ENCODE measurements around the gene GALT. TPM values are rescaled to one million over a fixed set of nuclear protein-coding genes. Genes with fewer than 3 reads are reported as not detected.

The GALT gene
- polyA plus RNA-seq, 1 donor, result 83.9 TPM

- H3K27ac ChIP-seq (ENCODE audit: low read length), result no peak overlapping the region
- peaks cover 17% of the 10 kb centered on the region for H3K4me1 ChIP-seq (ENCODE audit: control insufficient read depth, insufficient read depth, low read length)
- H3K36me3 ChIP-seq (ENCODE audit: control insufficient read depth, insufficient read depth, low read length), result no peaks in the 10 kb centered on the region
- DNase-seq, result no peak
- peaks cover 8% of the 10 kb centered on the region for H3K9me3 ChIP-seq (ENCODE audit: control insufficient read depth, low read depth, low read length)
- WGBS (ENCODE audit: insufficient coverage, low lambda C conversion rate), result no CpG with 5 or more reads among the region's 3 CpGs
- no peak overlapping the region for H3K4me3 ChIP-seq (ENCODE audit: low read length)
- H3K27me3 ChIP-seq (ENCODE audit: control insufficient read depth, insufficient read depth, low read length), result peaks cover 91% of the 10 kb centered on the region
These were observed 21.3 kb upstream of the GALT start for GRCh38 chr9:34625186-34625486.

GRCh38 chr9:34627716-34628655 is 18.5 kb upstream of the GALT start:
- H3K36me3 ChIP-seq (ENCODE audit: control insufficient read depth, insufficient read depth, low read length), result no peaks in the 10 kb centered on the region
- WGBS (ENCODE audit: insufficient coverage, low lambda C conversion rate), result 18% methylated on average over 7 of the region's 20 CpGs
- no peak for DNase-seq
- peaks cover 80% of the 10 kb centered on the region for H3K27me3 ChIP-seq (ENCODE audit: control insufficient read depth, insufficient read depth, low read length)
- H3K27ac ChIP-seq (ENCODE audit: low read length), result no peak overlapping the region
- peaks cover 21% of the 10 kb centered on the region for H3K4me1 ChIP-seq (ENCODE audit: control insufficient read depth, insufficient read depth, low read length)
- H3K9me3 ChIP-seq (ENCODE audit: control insufficient read depth, low read depth, low read length), result peaks cover 8% of the 10 kb centered on the region
- peak overlapping the region; percentile 16 for H3K4me3 ChIP-seq (ENCODE audit: low read length)

- H3K4me3 ChIP-seq (ENCODE audit: low read length), result peak within 1 kb of the TSS; percentile 16
- H3K9me3 ChIP-seq (ENCODE audit: control insufficient read depth, low read depth, low read length), result peaks cover 8% of the 10 kb centered on the region
- DNase-seq, result peak in 1 of 2 donors; percentile 58
- H3K4me1 ChIP-seq (ENCODE audit: control insufficient read depth, insufficient read depth, low read length), result peaks cover 21% of the 10 kb centered on the region
- peaks cover 71% of the 10 kb centered on the region for H3K27me3 ChIP-seq (ENCODE audit: control insufficient read depth, insufficient read depth, low read length)
- no peaks in the 10 kb centered on the region for H3K36me3 ChIP-seq (ENCODE audit: control insufficient read depth, insufficient read depth, low read length)
- no peak within 1 kb of the TSS for H3K27ac ChIP-seq (ENCODE audit: low read length)
- WGBS (ENCODE audit: insufficient coverage, low lambda C conversion rate), result 0% methylated on average over 1 of the region's 69 CpGs
These were observed 17.6 kb upstream of the GALT start, which contains the start of gene ARID3C for GRCh38 chr9:34628656-34629490. TSS of gene ARID3C (minus strand) at chr9:34629066. CDS start at chr9:34628014, 1,052 bp downstream.

- Histone ChIP-seq H3K4me1 (ENCODE audit: control insufficient read depth, insufficient read depth, low read length) (peaks cover 19% of the 10 kb centered on the region), H3K9me3 (ENCODE audit: control insufficient read depth, low read depth, low read length) (peaks cover 6% of the 10 kb centered on the region), H3K27ac (ENCODE audit: low read length) (no peak overlapping the region), H3K27me3 (ENCODE audit: control insufficient read depth, insufficient read depth, low read length) (peaks cover 65% of the 10 kb centered on the region), H3K4me3 (ENCODE audit: low read length) (no peak overlapping the region), H3K36me3 (ENCODE audit: control insufficient read depth, insufficient read depth, low read length) (no peaks in the 10 kb centered on the region)
- no peak for DNase-seq
- 25% methylated on average over 1 of the region's 5 CpGs for WGBS (ENCODE audit: insufficient coverage, low lambda C conversion rate)
These were observed 17.0 kb upstream of the GALT start for GRCh38 chr9:34629491-34629808.

- Histone ChIP-seq H3K27ac (ENCODE audit: low read length) (no peak overlapping the region), H3K36me3 (ENCODE audit: control insufficient read depth, insufficient read depth, low read length) (peaks cover 10% of the 10 kb centered on the region), H3K4me3 (ENCODE audit: low read length) (no peak overlapping the region), H3K4me1 (ENCODE audit: control insufficient read depth, insufficient read depth, low read length) (peaks cover 17% of the 10 kb centered on the region), H3K27me3 (ENCODE audit: control insufficient read depth, insufficient read depth, low read length) (peaks cover 54% of the 10 kb centered on the region), H3K9me3 (ENCODE audit: control insufficient read depth, low read depth, low read length) (peaks cover 5% of the 10 kb centered on the region)
- DNase-seq, result peak in 1 of 2 donors; percentile 46
- no CpG with 5 or more reads among the region's 5 CpGs for WGBS (ENCODE audit: insufficient coverage, low lambda C conversion rate)
These were observed 15.9 kb upstream of the GALT start for GRCh38 chr9:34630402-34631154.

- no CpG with 5 or more reads among the region's 5 CpGs for WGBS (ENCODE audit: insufficient coverage, low lambda C conversion rate)
These were observed 13.3 kb upstream of the GALT start for GRCh38 chr9:34633166-34633565.

GRCh38 chr9:34633851-34634550 is 12.5 kb upstream of the GALT start:
- H3K4me3 ChIP-seq (ENCODE audit: low read length), result no peak overlapping the region
- no peak overlapping the region for H3K27ac ChIP-seq (ENCODE audit: low read length)
- no peaks in the 10 kb centered on the region for H3K9me3 ChIP-seq (ENCODE audit: control insufficient read depth, low read depth, low read length)
- peak in 1 of 2 donors; percentile 54 for DNase-seq
- H3K4me1 ChIP-seq (ENCODE audit: control insufficient read depth, insufficient read depth, low read length), result peaks cover 19% of the 10 kb centered on the region
- no CpG with 5 or more reads among the region's 3 CpGs for WGBS (ENCODE audit: insufficient coverage, low lambda C conversion rate)
- H3K27me3 ChIP-seq (ENCODE audit: control insufficient read depth, insufficient read depth, low read length), result peaks cover 22% of the 10 kb centered on the region
- H3K36me3 ChIP-seq (ENCODE audit: control insufficient read depth, insufficient read depth, low read length), result peaks cover 11% of the 10 kb centered on the region

More at GRCh38 chr9:34633166-34633565, 13.3 kb upstream of the GALT start:
- no peak for DNase-seq
- H3K4me1 ChIP-seq (ENCODE audit: control insufficient read depth, insufficient read depth, low read length), result peaks cover 20% of the 10 kb centered on the region
- H3K27ac ChIP-seq (ENCODE audit: low read length), result no peak overlapping the region
- no peak overlapping the region for H3K4me3 ChIP-seq (ENCODE audit: low read length)
- H3K9me3 ChIP-seq (ENCODE audit: control insufficient read depth, low read depth, low read length), result no peaks in the 10 kb centered on the region
- peaks cover 11% of the 10 kb centered on the region for H3K36me3 ChIP-seq (ENCODE audit: control insufficient read depth, insufficient read depth, low read length)
- H3K27me3 ChIP-seq (ENCODE audit: control insufficient read depth, insufficient read depth, low read length), result peaks cover 28% of the 10 kb centered on the region

GRCh38 chr9:34634551-34635248 is 11.8 kb upstream of the GALT start:
- H3K27ac ChIP-seq (ENCODE audit: low read length), result no peak overlapping the region
- H3K4me3 ChIP-seq (ENCODE audit: low read length), result no peak overlapping the region
- H3K36me3 ChIP-seq (ENCODE audit: control insufficient read depth, insufficient read depth, low read length), result peaks cover 11% of the 10 kb centered on the region
- peaks cover 15% of the 10 kb centered on the region for H3K27me3 ChIP-seq (ENCODE audit: control insufficient read depth, insufficient read depth, low read length)
- WGBS (ENCODE audit: insufficient coverage, low lambda C conversion rate), result no CpG with 5 or more reads among the region's 3 CpGs
- DNase-seq, result no peak
- peaks cover 19% of the 10 kb centered on the region for H3K4me1 ChIP-seq (ENCODE audit: control insufficient read depth, insufficient read depth, low read length)
- no peaks in the 10 kb centered on the region for H3K9me3 ChIP-seq (ENCODE audit: control insufficient read depth, low read depth, low read length)

GRCh38 chr9:34635556-34635955 is 10.9 kb upstream of the GALT start:
- Histone ChIP-seq H3K4me3 (ENCODE audit: low read length) (no peak overlapping the region), H3K27me3 (ENCODE audit: control insufficient read depth, insufficient read depth, low read length) (peaks cover 6% of the 10 kb centered on the region), H3K27ac (ENCODE audit: low read length) (no peak overlapping the region), H3K9me3 (ENCODE audit: control insufficient read depth, low read depth, low read length) (no peaks in the 10 kb centered on the region), H3K36me3 (ENCODE audit: control insufficient read depth, insufficient read depth, low read length) (peaks cover 11% of the 10 kb centered on the region), H3K4me1 (ENCODE audit: control insufficient read depth, insufficient read depth, low read length) (peaks cover 14% of the 10 kb centered on the region)
- DNase-seq, result no peak
- 80% methylated on average over 1 of the region's 14 CpGs for WGBS (ENCODE audit: insufficient coverage, low lambda C conversion rate)

All from large intestine (tissue), 3 donors.